GM23338 (cell line): ENCODE measurements around the gene POMGNT1.
A peak's percentile ranks its signal among the peaks of the same experiment; 100 is the strongest.

Experiments
- CTCF ChIP-seq, 2 experiments: fragments of 200-600 bp in 1 of 2; sonication (generic) in 1 of 2; conservative IDR thresholded peaks; 2 replicates each; pipeline versions ENCODE4 v1.5.1 to v1.6.1; 2016 to 2017; ENCODE audit warnings: antibody characterized with exemption in 2 of 2, low read depth in 2 of 2, mild to moderate bottlenecking in 2 of 2, moderate library complexity in 1 of 2
- EZH2 ChIP-seq: fragments of 200-600 bp; sonication (generic); IDR thresholded peaks from one replicate; pipeline ENCODE4 v1.8.0; 2017; ENCODE audit warnings: antibody characterized with exemption, mild to moderate bottlenecking, low read depth; ENCODE audit not compliant: unreplicated experiment
- JUNB ChIP-seq: IDR thresholded peaks from one replicate; pipeline ENCODE4 v1.6.1; 2016; ENCODE audit warnings: antibody characterized with exemption; ENCODE audit not compliant: unreplicated experiment
- NANOG ChIP-seq: IDR thresholded peaks from 2 replicates; pipeline ENCODE4 v1.6.1; 2016; ENCODE audit warnings: antibody characterized with exemption, borderline replicate concordance
- POLR2AphosphoS5 ChIP-seq: IDR thresholded peaks from 2 replicates; pipeline ENCODE4 v1.6.1; 2016; ENCODE audit warnings: antibody characterized with exemption, low read depth
- REST ChIP-seq: IDR thresholded peaks from one replicate; pipeline ENCODE4 v1.6.1; 2018; ENCODE audit warnings: antibody characterized with exemption; ENCODE audit not compliant: unreplicated experiment

DNA sequence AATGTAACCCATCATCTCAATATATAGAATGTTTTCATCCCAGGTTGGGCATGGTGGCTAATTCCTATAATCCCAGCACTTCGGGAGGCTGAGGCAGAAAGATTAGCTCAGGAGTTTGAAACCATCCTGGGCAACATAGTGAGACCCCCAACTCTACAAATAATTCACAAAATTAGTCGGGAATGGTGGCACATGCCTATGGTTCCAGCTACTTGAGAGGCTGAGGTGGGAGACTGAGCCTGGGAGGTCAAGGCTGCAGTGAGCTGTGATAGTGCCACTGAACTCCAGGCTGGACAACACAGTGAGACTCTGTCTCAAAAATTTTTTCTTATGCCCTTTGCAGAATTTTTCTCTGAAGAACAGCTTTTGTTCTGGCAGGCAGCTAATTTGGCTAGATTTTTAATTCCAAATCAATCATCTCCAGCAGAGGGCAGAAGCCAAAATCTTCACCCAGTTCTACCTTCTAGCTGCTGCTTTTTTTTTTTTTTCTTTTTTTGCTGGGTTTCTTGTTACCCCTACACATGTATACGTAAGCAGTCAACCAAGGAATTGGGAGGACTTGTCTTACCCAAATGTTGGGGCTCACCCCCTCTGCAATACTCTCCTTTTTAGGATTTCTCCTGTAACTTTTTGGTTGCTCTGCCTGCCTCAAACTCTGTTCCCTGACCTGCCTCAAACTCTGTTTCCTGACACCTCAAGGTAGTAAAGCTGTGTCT lies 46.6 kb upstream of the POMGNT1 start:
- peak; percentile 38 to 52 for TF ChIP-seq CTCF (conservative IDR thresholded peaks at IDR 0.05; ENCODE audit: low read depth in 2 of 2)
- TF ChIP-seq POLR2AphosphoS5 = no peak
- no peak for TF ChIP-seq EZH2
- no peak for TF ChIP-seq REST
- no peak for TF ChIP-seq NANOG
- no peak for TF ChIP-seq JUNB
